Suprapubic skin (tissue), 4 donors: ENCODE measurements around the gene PDLIM3. TPM values are rescaled to one million over a fixed set of nuclear protein-coding genes. Genes with fewer than 3 reads are reported as not detected.
A peak's percentile ranks its signal among the peaks of the same experiment; 100 is the strongest.

Source experiments
- DNase-seq, 2 donors: peaks; one replicate each; pipeline ENCODE4 v3.0.0-alpha.2; 2019; ENCODE audit warnings: low spot score in 2 of 2
- H3K27ac ChIP-seq: fragments of 200-600 bp; sonication (generic); one replicate; pipeline ENCODE4 v1.5.1; 2019
- H3K27me3 ChIP-seq: fragments of 200-600 bp; sonication (generic); one replicate; pipeline ENCODE4 v1.5.1; 2019
- H3K36me3 ChIP-seq: fragments of 200-600 bp; sonication (generic); one replicate; pipeline ENCODE4 v1.5.1; 2019
- H3K4me1 ChIP-seq: fragments of 200-600 bp; sonication (generic); one replicate; pipeline ENCODE4 v1.5.1; 2019
- H3K4me3 ChIP-seq: fragments of 200-600 bp; sonication (generic); one replicate; pipeline ENCODE4 v1.5.1; 2019; ENCODE audit warnings: mild to moderate bottlenecking
- H3K9me3 ChIP-seq: fragments of 200-600 bp; sonication (generic); one replicate; pipeline ENCODE4 v1.5.1; 2019
- CTCF ChIP-seq, 2 donors: fragments of 200-600 bp in 1 of 2; fragments of 450-650 bp in 1 of 2; sonication (generic) in 1 of 2; IDR thresholded peaks; one replicate each; pipeline ENCODE4 v1.5.1; 2016 to 2019; ENCODE audit warnings: antibody characterized with exemption in 2 of 2, mild to moderate bottlenecking in 1 of 2, moderate library complexity in 1 of 2
- EP300 ChIP-seq: sonication (generic); formaldehyde crosslinking; IDR thresholded peaks from one replicate; pipeline ENCODE4 v1.6.1; 2017; ENCODE audit warnings: antibody characterized with exemption
- POLR2A ChIP-seq, 2 donors: fragments of 450-650 bp; IDR thresholded peaks; one replicate each; pipeline ENCODE4 v1.6.1; 2017; ENCODE audit warnings: antibody characterized with exemption in 2 of 2, mild to moderate bottlenecking in 2 of 2, moderate library complexity in 2 of 2
- POLR2AphosphoS5 ChIP-seq, 3 donors: sonication (generic); formaldehyde crosslinking; IDR thresholded peaks; one replicate each; pipeline ENCODE4 v1.6.1; 2017; ENCODE audit warnings: antibody characterized with exemption in 3 of 3
- WGBS: methylation state at CpG from one replicate; pipeline ENCODE4 v1.1.5; 2018; 5-methylcytosine and 5-hydroxymethylcytosine counted together
- total RNA-seq, 4 donors: library from RNA; depleted of rRNA; stranded (reverse); fragments of >200 nt; gene quantifications; one replicate each; pipeline ENCODE4 v1.1.0, GENCODE V29; 2016

The PDLIM3 gene
- total RNA-seq, 4 donors from 2014 or later = 13.9 to 31.4 (median 23.1) TPM

GRCh38 chr4:185481401-185481800 is 53.9 kb downstream of the PDLIM3 start:
- no peaks in the 10 kb centered on the region for H3K27me3 ChIP-seq
- no peak overlapping the region for H3K27ac ChIP-seq
- DNase-seq = no peak
- H3K4me3 ChIP-seq = no peak overlapping the region
- H3K4me1 ChIP-seq = no peaks in the 10 kb centered on the region
- H3K36me3 ChIP-seq = no peaks in the 10 kb centered on the region
- no peaks in the 10 kb centered on the region for H3K9me3 ChIP-seq
- WGBS = 75% methylated on average over 2 of the region's 2 CpGs
- TF ChIP-seq EP300 (no peak), POLR2AphosphoS5 (IDR thresholded peaks at IDR 0.05) (no peak), CTCF (IDR thresholded peaks at IDR 0.05) (no peak), POLR2A (IDR thresholded peaks at IDR 0.05) (no peak)

- H3K27ac ChIP-seq = no peak overlapping the region
- DNase-seq = no peak
- no peaks in the 10 kb centered on the region for H3K9me3 ChIP-seq
- H3K4me1 ChIP-seq = no peaks in the 10 kb centered on the region
- H3K4me3 ChIP-seq = no peak overlapping the region
- 58% methylated on average over 15 of the region's 15 CpGs for WGBS
- no peaks in the 10 kb centered on the region for H3K36me3 ChIP-seq
- TF ChIP-seq EP300 (no peak), POLR2A (IDR thresholded peaks at IDR 0.05) (no peak), POLR2AphosphoS5 (IDR thresholded peaks at IDR 0.05) (no peak), CTCF (IDR thresholded peaks at IDR 0.05) (no peak)
- no peaks in the 10 kb centered on the region for H3K27me3 ChIP-seq
These were observed 55.1 kb downstream of the PDLIM3 start for GRCh38 chr4:185480016-185480732.

- no peak for DNase-seq
- Histone ChIP-seq H3K9me3 (no peaks in the 10 kb centered on the region), H3K36me3 (no peaks in the 10 kb centered on the region), H3K4me1 (no peaks in the 10 kb centered on the region), H3K4me3 (no peak overlapping the region), H3K27ac (no peak overlapping the region), H3K27me3 (no peaks in the 10 kb centered on the region)
- TF ChIP-seq POLR2AphosphoS5 (IDR thresholded peaks at IDR 0.05) (no peak), EP300 (no peak), POLR2A (IDR thresholded peaks at IDR 0.05) (no peak), CTCF (IDR thresholded peaks at IDR 0.05) (no peak)
- 71% methylated on average over 1 of the region's 1 CpG for WGBS
These were observed 55.8 kb downstream of the PDLIM3 start for GRCh38 chr4:185479507-185479971.

GRCh38 chr4:185473247-185473646 is 62.1 kb downstream of the PDLIM3 start:
- Histone ChIP-seq H3K27ac (no peak overlapping the region), H3K9me3 (no peaks in the 10 kb centered on the region), H3K4me3 (no peak overlapping the region), H3K36me3 (no peaks in the 10 kb centered on the region), H3K4me1 (peaks cover 16% of the 10 kb centered on the region), H3K27me3 (no peaks in the 10 kb centered on the region)
- WGBS = 95% methylated on average over 8 of the region's 8 CpGs
- no peak for DNase-seq
- TF ChIP-seq POLR2AphosphoS5 (IDR thresholded peaks at IDR 0.05) = no peak
- TF ChIP-seq EP300 = no peak
- TF ChIP-seq POLR2A (IDR thresholded peaks at IDR 0.05) = no peak
- TF ChIP-seq CTCF (IDR thresholded peaks at IDR 0.05) = no peak

- 43% methylated on average over 10 of the region's 10 CpGs for WGBS
- H3K36me3 ChIP-seq = no peaks in the 10 kb centered on the region
- no peaks in the 10 kb centered on the region for H3K27me3 ChIP-seq
- TF ChIP-seq CTCF (IDR thresholded peaks at IDR 0.05) (no peak), EP300 (no peak), POLR2A (IDR thresholded peaks at IDR 0.05) (no peak), POLR2AphosphoS5 (IDR thresholded peaks at IDR 0.05) (no peak)
- peak overlapping the region; percentile 94 for H3K4me3 ChIP-seq
- no peaks in the 10 kb centered on the region for H3K9me3 ChIP-seq
- H3K27ac ChIP-seq = no peak overlapping the region
- DNase-seq = no peak
- peaks cover 16% of the 10 kb centered on the region for H3K4me1 ChIP-seq
These were observed 63.2 kb downstream of the PDLIM3 start for GRCh38 chr4:185472103-185472542.
